ENCODE results near the gene KITLG. TPM values are rescaled to one million over a fixed set of nuclear protein-coding genes. Genes with fewer than 3 reads are reported as not detected.

KITLG gene
- total RNA-seq, 1 experiment from 2014 or later: 4.6 TPM

DNA sequence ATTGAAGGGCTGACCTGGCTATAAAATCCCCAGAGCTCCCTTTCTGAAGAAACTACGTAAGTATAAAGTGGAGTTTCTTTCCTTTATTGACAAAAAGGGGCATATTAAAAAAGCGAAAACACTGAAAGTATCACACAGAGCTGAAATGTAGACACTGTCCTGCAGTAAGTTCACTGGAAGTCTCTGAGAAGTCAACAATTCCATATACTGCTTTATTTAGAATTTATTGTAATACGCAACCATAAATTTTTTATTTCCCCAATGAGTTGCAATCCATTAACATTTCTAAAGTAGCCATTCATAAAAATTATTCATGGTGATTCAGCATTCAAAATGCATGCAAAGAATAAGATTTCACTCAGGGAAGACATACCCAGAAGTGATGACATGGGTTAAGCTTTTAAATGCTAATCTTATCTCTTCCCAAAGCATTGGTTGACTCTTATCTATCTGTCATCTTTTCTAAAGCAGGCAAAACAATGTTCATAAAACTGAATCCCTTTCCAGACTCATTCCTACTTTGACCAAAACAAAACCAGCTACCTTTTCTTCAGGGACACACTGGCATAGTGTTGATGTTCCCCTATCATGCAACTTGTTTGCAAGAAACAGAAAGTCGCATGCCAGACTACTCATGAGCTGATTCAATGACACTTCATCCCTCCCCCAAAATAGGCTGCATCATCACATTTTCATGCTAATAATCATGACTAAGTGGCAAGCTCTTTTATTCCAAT is 17.3 kb downstream of the KITLG start:
- no peak for DNase-seq (ENCODE audit: low spot score)
- H3K27ac ChIP-seq (ENCODE audit: low read depth, low read length, poor library complexity, severe bottlenecking): no peak overlapping the region
- TF ChIP-seq EZH2 (IDR thresholded peaks at IDR 0.05; ENCODE audit: borderline replicate concordance, low read depth, low read length, poor library complexity, severe bottlenecking): no peak
- TF ChIP-seq, protein P1, sequence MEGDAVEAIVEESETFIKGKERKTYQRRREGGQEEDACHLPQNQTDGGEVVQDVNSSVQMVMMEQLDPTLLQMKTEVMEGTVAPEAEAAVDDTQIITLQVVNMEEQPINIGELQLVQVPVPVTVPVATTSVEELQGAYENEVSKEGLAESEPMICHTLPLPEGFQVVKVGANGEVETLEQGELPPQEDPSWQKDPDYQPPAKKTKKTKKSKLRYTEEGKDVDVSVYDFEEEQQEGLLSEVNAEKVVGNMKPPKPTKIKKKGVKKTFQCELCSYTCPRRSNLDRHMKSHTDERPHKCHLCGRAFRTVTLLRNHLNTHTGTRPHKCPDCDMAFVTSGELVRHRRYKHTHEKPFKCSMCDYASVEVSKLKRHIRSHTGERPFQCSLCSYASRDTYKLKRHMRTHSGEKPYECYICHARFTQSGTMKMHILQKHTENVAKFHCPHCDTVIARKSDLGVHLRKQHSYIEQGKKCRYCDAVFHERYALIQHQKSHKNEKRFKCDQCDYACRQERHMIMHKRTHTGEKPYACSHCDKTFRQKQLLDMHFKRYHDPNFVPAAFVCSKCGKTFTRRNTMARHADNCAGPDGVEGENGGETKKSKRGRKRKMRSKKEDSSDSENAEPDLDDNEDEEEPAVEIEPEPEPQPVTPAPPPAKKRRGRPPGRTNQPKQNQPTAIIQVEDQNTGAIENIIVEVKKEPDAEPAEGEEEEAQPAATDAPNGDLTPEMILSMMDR (conservative IDR thresholded peaks at IDR 0.05; ENCODE audit: low read depth, low read length): no peak
- intact Hi-C loops (cut with micrococcal nuclease; ENCODE audit: unreplicated experiment): no loop called here
- H3K4me1 ChIP-seq (ENCODE audit: insufficient read depth, low read length, poor library complexity, severe bottlenecking): peaks cover 8% of the 10 kb centered on the region
- no peaks in the 10 kb centered on the region for H3K36me3 ChIP-seq (ENCODE audit: insufficient read depth, low read length, poor library complexity, severe bottlenecking)
- CTCF ChIA-PET: no interaction called here
- no peaks in the 10 kb centered on the region for H3K27me3 ChIP-seq (replicated peaks; ENCODE audit: insufficient read depth, low read depth, low read length, poor library complexity)
- POLR2A ChIA-PET (ENCODE audit: low non-redundant PET): no interaction called here
- no TSS peak for BruUV-seq (replicated peaks)
- no peaks in the 10 kb centered on the region for H3K9me3 ChIP-seq (ENCODE audit: low read depth, low read length, poor library complexity, severe bottlenecking)
- H3K4me3 ChIP-seq (ENCODE audit: low read depth, low read length, poor library complexity, severe bottlenecking): no peak overlapping the region

DNA sequence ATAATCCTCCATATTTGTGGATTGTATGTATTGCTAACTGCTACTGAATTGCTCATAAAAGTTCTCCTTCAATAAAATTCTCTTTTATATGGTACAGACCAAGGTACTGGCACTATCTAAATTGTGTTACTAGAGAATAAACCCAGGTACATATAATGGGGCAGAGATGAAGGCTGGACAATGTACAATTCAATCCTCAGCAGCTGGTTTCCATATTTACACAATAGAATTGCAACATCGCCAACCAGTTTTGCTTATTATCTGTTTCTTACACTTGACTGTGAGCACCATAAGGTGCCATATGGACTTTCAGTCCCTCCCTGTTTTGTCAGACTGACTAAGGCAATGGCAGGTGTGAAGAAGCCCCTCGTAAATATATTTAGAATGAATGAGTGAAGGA is 18.1 kb downstream of the KITLG start:
- BruUV-seq (replicated peaks): no TSS peak

DNA sequence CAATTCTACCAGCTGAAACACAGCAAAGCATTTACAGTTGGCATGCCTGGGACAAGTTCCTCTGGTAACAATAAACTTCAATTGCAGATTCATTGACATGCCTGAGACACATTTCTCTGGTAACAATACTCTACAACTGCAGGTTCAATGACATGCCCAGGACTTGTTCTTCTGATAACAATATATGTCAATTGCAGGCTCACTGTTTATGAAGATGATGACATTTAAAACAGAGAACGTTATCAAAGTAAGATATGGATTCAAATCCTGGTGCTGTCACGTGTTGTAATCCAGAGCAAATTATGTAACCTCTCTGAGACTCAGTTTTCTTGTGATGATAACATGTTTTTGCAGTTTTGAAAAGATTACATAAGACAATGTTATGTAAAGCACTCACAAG is 20.5 kb downstream of the KITLG start:
- no peak for DNase-seq (ENCODE audit: low spot score)
- CTCF ChIA-PET: no interaction called here
- POLR2A ChIA-PET (ENCODE audit: low non-redundant PET): no interaction called here
- no TSS peak for BruUV-seq (replicated peaks)
- TF ChIP-seq EZH2 (IDR thresholded peaks at IDR 0.05; ENCODE audit: borderline replicate concordance, low read depth, low read length, poor library complexity, severe bottlenecking): no peak
- TF ChIP-seq, protein P1 (conservative IDR thresholded peaks at IDR 0.05; ENCODE audit: low read depth, low read length): no peak
- intact Hi-C loops (cut with micrococcal nuclease; ENCODE audit: unreplicated experiment): no loop called here
- no peaks in the 10 kb centered on the region for H3K9me3 ChIP-seq (ENCODE audit: low read depth, low read length, poor library complexity, severe bottlenecking)
- no peak overlapping the region for H3K4me3 ChIP-seq (ENCODE audit: low read depth, low read length, poor library complexity, severe bottlenecking)
- H3K36me3 ChIP-seq (ENCODE audit: insufficient read depth, low read length, poor library complexity, severe bottlenecking): no peaks in the 10 kb centered on the region
- no peak overlapping the region for H3K27ac ChIP-seq (ENCODE audit: low read depth, low read length, poor library complexity, severe bottlenecking)
- peaks cover 8% of the 10 kb centered on the region for H3K4me1 ChIP-seq (ENCODE audit: insufficient read depth, low read length, poor library complexity, severe bottlenecking)
- no peaks in the 10 kb centered on the region for H3K27me3 ChIP-seq (replicated peaks; ENCODE audit: insufficient read depth, low read depth, low read length, poor library complexity)

More for the DNA sequence above, 18.1 kb downstream of the KITLG start:
- TF ChIP-seq, protein P1 (conservative IDR thresholded peaks at IDR 0.05; ENCODE audit: low read depth, low read length): no peak
- no peak for TF ChIP-seq EZH2 (IDR thresholded peaks at IDR 0.05; ENCODE audit: borderline replicate concordance, low read depth, low read length, poor library complexity, severe bottlenecking)
- H3K9me3 ChIP-seq (ENCODE audit: low read depth, low read length, poor library complexity, severe bottlenecking): no peaks in the 10 kb centered on the region
- peaks cover 8% of the 10 kb centered on the region for H3K4me1 ChIP-seq (ENCODE audit: insufficient read depth, low read length, poor library complexity, severe bottlenecking)
- POLR2A ChIA-PET (ENCODE audit: low non-redundant PET): no interaction called here
- no peak overlapping the region for H3K27ac ChIP-seq (ENCODE audit: low read depth, low read length, poor library complexity, severe bottlenecking)
- no peak overlapping the region for H3K4me3 ChIP-seq (ENCODE audit: low read depth, low read length, poor library complexity, severe bottlenecking)
- intact Hi-C loops (cut with micrococcal nuclease; ENCODE audit: unreplicated experiment): no loop called here
- H3K36me3 ChIP-seq (ENCODE audit: insufficient read depth, low read length, poor library complexity, severe bottlenecking): no peaks in the 10 kb centered on the region
- no peak for DNase-seq (ENCODE audit: low spot score)
- CTCF ChIA-PET: no interaction called here
- no peaks in the 10 kb centered on the region for H3K27me3 ChIP-seq (replicated peaks; ENCODE audit: insufficient read depth, low read depth, low read length, poor library complexity)
